Vagina (tissue), 2 donors: ENCODE measurements around the gene CLDN34.

ENCODE experiments used
- CTCF ChIP-seq, 3 experiments: fragments of 450-650 bp in 2 of 3; fragments of 200-600 bp in 1 of 3; sonication (generic) in 1 of 3; IDR thresholded peaks; one replicate each; pipeline ENCODE4 v1.5.1; 2017 to 2019; ENCODE audit warnings: antibody characterized with exemption in 3 of 3, mild to moderate bottlenecking in 2 of 3, moderate library complexity in 2 of 3
- POLR2AphosphoS5 ChIP-seq, 2 donors: sonication (generic); formaldehyde crosslinking; IDR thresholded peaks; one replicate each; pipeline ENCODE4 v1.9.0; 2017; ENCODE audit warnings: antibody characterized with exemption in 2 of 2, mild to moderate bottlenecking in 2 of 2, low read depth in 1 of 2; ENCODE audit not compliant: insufficient read depth in 1 of 2

GRCh38 chrX:9958183-9958582 lies 9.0 kb upstream of the CLDN34 start:
- TF ChIP-seq POLR2AphosphoS5 (IDR thresholded peaks at IDR 0.05; ENCODE audit: insufficient read depth in 1 of 2, low read depth in 1 of 2): no peak
- no peak for TF ChIP-seq CTCF (IDR thresholded peaks at IDR 0.05)
